GM19240 (cell line): ENCODE measurements around the gene FNDC10.
"Not testable (repeated sequence)": the region's sequence is repeated elsewhere in the genome, so short reads cannot be mapped to it uniquely, and the experiment has no call there.

Source experiments
- DNase-seq: peaks from one replicate; pipeline ENCODE4 v3.0.0; 2011; ENCODE audit warnings: low spot score; ENCODE audit not compliant: insufficient read length

The FNDC10 gene

DNA sequence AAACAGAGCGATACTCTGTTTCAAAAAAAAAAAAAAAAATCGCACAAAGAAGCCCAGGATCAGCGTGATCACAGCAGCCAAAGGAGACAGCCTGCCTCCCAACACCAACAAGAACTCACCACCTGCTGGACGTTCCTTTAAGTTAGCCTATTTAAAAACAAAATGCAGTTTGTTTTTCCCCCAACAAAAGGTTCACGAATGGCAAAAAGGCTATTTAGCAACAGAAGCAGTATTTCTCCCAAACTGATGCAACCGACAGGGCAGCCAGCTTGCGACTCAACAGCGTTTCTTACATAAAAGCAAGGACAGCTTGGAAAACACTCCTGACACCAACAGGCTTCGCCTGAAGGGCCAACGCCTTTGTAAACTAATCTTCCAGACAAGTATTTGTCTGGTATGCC lies 32.0 kb downstream of the FNDC10 start:
- no peak for DNase-seq

DNA sequence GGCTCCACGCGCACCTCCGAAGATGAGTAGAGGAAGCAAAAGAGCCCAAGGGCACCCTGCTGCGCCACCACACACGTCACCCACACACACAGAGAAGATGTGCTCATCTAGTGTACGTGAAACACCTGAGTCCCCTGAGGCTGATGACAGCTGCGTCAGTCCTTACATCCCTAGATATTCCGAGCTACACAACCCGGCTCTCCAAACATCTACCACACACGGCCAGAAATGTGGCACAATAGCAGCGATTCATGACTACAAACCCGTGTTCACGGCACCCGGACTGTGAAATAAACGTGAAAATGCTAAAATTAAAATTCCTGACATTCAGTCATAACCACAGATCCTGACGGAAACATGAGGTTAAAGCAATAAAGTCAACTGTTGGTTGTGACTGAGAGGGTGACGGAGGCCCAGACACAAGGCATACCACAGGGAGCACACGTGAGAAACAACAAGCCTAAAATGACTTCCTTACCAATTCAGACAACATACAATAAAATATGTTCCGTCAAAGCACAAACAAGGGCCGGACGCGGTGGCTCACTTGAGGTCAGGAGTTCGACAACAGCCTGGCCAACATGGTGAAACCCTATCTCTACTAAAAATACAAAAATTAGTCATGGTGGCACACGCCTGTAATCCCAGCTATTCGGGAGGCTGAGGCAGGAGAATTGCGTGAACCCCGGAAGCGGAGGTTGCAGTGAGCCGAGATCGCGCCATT lies 32.6 kb downstream of the FNDC10 start:
- DNase-seq: no peak

DNA sequence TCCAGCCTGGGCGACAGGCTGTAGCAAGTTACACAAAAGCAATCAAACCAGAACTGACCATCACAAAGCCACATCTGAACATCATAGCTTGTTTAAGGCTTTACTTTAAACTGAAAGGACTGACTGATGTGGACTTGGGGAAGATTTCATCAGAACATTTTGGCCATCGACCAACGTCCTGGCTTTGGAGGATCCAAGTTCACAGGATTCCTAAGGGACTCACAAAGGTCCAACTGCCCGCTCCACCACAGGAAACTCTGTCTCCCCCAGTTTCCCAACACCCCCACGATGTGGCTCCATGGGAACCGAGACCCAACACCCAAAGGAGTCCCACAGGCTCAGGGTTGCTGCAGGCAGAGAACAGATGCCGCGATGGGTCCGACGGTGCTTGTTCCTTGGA lies 34.6 kb downstream of the FNDC10 start:
- no peak for DNase-seq

GRCh38 chr1:1564268-1564667 lies 35.7 kb downstream of the FNDC10 start:
- DNase-seq: no peak

DNA sequence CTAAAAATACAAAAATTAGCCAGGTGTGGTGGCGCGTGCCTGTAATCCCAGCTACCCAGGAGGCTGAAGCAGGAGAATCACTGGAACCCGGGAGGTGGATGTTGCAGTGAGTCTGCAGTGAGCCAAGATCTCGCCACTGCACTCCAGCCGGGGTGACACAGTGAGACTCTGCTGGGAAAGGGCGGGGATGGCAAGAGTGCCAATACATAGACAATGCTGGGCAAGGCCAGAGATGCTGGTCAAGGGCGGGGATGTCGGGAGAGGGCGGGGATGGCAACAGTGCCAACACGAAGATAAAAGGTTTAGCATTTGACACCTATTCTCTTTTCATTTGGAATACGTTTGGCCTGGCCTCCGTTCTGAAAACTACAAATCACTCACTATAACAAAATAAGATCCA lies 36.2 kb downstream of the FNDC10 start:
- no peak for DNase-seq

DNA sequence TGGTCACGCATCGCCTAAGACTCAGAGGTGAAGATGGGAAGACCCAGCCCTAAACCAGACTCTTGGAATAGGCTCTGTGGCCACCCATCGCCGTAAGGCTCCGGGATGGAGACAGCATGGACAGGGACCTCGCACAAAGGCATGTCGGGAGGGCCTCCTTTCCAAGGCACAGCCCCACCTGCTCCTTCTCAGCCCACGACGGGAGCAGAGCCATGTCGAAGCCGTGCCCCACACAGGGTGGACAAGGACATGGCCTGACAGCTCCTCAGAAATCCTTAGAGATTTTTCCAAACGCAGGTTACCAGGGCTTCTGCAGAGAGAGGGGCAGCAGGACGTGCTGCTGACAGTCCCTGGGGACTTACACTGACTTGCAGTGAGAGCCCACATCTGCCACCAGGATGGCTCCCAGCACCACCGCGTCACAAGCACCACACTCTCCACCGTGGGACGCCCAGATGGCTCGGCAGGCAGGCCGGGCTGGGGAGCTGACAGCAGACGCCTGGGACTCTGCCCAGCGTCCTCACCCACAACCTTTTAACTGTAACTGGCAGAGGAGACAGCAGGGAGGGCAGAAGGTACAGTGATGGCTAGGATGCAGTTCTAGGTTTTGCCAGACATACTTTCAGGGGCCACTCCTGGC lies 37.3 kb downstream of the FNDC10 start:
- no peak for DNase-seq

DNA sequence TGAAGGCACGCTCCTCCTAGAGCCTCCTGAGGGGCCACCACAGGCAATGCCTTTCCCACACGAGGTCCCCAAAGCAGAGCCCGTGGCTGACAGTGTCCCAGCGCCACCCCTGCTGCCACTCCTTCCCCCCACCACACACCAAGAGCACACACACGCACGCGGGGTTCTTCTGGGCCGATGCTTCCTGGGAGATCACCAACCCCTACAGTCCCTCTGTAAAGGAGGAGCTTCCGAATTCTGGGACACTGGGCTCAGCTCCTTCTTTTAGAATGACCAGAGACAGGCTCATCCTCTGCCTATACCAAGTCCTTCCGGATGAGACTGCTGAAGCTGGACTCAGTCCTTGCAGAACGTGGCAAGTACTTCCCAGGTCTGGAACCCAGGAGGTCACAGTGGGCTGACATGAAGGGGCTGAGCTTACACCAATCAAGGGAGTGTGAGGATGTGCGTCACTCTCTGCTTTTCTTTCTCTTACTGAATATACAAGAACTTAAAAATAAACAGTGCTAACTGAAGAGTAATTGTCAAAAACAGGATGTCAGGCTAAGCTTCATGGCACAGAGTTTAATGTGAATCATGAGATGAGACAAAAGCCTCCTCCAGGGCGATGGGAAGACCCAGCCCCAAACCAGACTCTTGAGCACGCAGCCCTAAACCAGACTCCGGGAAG lies 38.0 kb downstream of the FNDC10 start:
- no peak for DNase-seq

GRCh38 chr1:1560178-1560577 lies 39.8 kb downstream of the FNDC10 start:
- no peak for DNase-seq

DNA sequence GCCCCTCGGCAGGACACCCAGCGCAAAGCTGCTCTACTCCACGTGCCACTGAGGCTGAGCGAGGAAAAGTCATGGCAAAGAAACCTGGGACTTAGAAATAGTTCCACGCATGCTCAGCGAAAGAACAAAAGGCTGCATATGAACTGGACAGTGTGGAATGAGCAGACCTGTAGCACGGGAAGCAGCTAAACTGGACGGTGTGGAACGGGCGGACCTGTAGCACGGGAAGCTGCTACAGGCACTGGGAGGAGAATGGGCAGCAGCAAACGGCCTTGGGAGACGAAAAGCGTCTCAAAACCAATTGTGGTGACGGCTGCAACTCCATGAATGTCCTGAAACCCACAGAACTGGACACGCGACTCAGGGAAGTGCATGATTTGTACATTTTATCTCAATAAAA lies 40.9 kb downstream of the FNDC10 start:
- DNase-seq: no peak

- no peak for DNase-seq
Observed at GRCh38 chr1:1558591-1558990, 41.3 kb downstream of the FNDC10 start.

DNA sequence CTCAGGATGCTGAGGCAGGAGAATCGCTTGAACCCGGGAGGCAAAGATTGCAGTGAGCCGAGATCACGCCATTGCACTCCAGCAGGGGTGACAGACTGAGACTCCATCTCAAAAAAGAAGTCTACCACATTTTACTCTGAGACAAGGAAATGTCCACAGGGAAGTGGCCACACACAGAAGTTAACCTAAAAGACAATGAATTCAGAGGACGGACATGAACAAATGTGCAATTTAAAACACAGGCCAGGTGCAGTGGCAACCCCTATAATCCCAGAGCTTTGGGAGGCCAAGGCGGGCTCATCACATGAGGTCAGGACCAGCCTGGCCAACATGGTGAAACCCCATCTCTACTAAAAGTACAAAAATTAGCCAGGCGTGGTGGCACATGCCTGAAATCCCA lies 42.2 kb downstream of the FNDC10 start:
- not testable (repeated sequence) for DNase-seq

- not testable (repeated sequence) for DNase-seq
Observed at GRCh38 chr1:1556961-1557360, 43.0 kb downstream of the FNDC10 start.

GRCh38 chr1:1556505-1556904 lies 43.4 kb downstream of the FNDC10 start:
- no peak for DNase-seq

- no peak for DNase-seq
Observed at GRCh38 chr1:1554926-1555915, 44.7 kb downstream of the FNDC10 start.

- no peak for DNase-seq
Observed at GRCh38 chr1:1554550-1554925, 45.4 kb downstream of the FNDC10 start.

GRCh38 chr1:1553821-1554494 lies 46.0 kb downstream of the FNDC10 start:
- DNase-seq: no peak

DNA sequence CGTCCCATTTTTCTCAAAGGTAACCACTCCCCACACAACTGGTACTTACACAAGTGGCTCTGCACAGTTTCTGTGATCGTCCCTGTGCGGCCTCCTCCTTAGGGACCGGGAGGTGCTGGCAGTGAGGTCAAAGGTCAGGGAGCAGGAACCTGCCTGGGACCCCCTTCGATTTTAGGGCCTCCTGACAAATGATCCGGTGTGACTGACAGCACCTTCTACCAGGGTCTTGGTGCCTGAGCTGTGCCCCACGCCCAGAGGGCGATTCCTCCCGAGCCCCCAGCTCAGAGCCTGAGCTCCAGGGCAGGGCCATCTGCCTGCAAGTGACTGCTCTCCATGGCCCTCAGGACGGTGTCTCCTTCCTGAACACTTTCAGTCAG lies 47.7 kb downstream of the FNDC10 start:
- DNase-seq: no peak

DNA sequence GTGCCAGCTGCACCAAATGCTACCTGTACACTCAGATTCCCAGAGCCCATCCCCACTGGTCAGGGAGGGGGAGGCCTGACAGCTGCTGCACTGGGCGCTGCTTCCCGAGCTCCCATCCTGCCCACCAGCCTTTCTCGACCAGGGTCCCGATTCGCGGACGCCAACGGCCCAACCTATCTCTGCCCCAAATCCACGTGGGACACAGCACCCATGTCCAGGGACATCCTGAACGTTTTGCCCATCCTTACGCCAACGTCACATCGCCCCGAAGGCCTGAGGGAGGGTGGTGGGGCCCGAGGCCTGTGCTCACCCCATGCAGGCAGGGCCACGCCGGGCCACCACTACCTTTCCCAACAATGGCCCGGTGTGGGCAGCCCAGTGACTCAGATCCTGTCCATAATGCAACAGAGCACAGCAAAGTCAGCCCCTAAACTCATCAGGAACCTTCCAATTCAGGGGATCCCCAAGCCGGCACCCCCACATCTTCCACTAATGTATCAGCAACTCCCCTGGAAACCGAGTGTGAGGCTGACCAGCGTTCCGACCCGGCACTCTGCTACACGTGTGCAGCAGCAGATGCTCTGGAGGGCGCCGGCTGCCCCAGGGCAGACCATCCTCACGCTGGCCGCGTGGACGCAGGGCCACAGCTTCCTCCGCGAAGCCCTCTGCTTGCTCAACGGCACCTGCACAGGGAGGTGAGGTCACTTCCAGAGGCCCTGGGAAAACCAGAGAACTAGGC lies 48.2 kb downstream of the FNDC10 start:
- DNase-seq: no peak

GRCh38 chr1:1550591-1551432 lies 49.1 kb downstream of the FNDC10 start:
- no peak for DNase-seq
